Islet of Langerhans (tissue), 1 donor: ENCODE data around the gene BCAS4.

Experiments
- FAIRE-seq: peaks from one replicate; lab custom pipeline; 2011; peaks lifted over from hg19 to GRCh38; lab: Jason Lieb, UNC

BCAS4 gene

DNA sequence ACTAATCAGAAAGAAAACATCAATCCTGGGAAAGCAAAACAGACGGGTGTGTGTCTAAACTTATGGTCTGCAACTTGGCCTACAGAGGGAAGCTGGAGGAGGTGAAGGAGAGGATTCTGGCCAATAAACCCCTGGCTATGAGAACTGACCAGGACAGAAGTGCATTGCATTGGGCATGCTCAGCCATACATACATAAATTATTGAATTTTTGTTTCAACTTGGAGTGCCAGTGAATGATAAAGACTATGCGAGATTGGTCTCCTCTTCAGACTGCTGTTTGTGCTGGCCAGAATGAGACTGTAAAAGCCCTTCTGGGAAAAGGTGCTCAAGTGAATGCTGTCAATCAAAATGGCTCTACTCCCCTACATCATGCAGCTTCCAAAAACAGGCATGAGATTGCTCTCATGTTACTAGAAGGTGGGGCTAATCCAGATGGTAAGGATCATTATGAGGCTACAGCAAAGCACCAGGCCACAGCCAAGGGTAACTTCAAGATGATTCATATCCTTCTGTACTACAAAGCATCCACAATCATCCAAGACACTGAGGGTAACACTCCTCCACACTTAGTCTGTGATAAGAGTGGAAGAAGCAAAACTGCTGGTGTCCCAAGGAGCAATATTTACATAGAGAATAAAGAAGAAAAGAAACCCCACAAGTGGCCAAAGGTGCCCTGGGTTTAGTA is 119.0 kb downstream of the BCAS4 start:
- FAIRE-seq: no peak

DNA sequence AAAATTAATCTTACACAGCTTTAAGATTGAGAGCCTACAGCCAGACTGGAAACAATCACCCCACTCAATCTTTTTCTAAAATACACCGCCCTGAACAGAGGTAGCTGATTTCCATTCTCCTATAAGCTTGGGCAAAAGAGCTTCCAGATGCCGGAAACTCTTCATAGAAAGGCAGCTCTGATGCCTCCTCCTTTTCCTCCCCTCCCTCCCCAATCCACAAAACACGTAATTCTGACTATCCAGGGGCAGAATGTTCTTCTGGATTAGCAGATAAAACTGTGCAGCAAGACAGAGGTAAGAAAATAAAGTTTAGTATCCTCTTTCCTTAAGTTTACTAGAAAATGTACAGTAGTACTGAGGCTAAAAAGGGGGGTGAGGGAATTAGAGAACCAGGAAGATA is 120.6 kb downstream of the BCAS4 start:
- FAIRE-seq: no peak

DNA sequence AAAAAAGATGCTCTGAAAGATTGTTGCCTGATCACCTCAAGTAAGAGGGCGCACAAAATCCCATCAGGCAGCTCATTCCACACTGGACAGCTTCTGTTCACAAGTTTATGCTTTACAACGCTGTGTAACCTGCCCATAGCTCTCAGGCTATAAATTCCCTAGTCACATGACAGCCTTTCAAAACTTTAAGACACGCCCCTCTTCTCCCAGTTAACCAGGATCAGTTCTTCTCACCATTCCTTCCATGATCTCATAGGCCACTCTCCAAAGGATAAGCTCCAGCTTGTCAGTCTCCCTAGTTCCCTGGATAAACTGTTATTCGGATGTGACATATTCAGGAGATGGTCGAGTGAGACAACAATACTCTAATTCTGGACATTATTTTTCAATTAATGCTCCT is 121.4 kb downstream of the BCAS4 start:
- FAIRE-seq: no peak

DNA sequence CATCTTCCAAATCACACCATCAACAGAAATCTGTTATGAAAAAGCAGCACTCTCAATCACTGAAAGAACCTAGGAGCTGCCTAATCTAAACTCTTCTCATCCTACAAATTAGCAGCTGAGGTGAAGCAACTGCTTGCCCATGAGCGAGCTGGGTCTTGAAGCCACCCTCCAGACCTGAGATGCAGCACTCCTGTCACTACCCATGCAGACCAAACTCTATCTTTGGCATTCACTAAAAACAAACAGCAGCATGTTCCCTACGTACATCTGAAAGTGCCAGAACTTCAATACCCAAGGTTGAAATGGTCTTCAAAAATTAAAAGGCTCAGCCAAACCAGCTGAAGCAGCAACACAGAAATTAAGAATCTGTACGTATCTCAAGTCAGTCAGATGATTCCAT is 122.1 kb downstream of the BCAS4 start:
- FAIRE-seq: no peak

DNA sequence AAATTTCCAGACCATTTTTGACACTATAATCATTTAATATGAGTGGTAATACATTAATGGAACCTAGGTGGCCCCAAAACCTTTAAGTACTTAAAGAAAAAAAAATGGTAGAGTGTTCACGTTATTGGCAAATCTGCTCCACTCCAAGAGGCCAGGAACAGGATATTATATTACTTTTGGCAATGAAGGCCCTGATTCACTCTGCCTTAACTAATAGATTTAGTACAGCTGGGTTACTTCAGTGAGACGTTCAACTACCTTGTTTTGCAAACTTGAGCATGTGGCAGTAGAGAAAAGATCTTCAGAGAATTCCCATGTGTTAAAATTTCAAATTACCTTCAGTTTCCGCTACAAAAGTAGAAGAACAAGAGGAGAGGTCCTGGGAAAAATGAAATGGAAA is 123.5 kb downstream of the BCAS4 start:
- no peak for FAIRE-seq

DNA sequence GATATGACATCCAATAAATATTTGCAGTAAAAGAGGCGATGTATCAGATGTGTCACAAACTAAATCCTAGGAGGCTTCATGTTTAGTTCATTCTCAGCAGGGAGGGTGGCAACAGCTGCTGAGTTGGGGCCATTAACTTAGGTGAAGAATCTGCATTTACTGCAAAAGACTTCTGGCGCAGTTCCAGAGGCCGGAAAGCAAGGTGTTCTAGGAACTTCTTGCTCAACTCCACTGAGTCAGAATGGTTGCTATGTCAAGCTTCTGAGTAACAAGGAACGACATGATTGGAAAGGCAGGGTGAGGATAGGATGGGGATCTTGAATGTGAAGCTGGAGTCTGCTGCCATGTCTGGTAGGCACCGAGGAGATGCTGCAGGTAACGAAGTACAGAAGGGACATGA is 124.7 kb downstream of the BCAS4 start:
- no peak for FAIRE-seq

DNA sequence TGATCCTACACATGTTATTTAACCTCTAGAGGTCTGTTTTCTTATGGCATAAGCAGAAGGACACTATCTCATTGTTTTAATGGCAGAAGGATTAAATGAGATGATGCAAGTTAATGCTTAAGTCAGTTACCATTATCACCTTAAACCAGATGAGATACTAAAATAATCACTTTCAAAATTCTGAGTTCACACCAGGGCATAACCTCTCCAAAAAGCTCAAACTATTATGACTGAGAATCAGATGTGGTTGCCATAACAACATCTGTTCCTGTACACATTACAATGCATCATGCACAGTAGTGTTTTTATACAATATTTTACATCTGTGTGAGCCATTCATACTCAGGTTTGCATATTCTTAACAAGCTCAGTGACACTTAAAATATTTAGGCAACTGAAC is 126.1 kb downstream of the BCAS4 start:
- FAIRE-seq: no peak

DNA sequence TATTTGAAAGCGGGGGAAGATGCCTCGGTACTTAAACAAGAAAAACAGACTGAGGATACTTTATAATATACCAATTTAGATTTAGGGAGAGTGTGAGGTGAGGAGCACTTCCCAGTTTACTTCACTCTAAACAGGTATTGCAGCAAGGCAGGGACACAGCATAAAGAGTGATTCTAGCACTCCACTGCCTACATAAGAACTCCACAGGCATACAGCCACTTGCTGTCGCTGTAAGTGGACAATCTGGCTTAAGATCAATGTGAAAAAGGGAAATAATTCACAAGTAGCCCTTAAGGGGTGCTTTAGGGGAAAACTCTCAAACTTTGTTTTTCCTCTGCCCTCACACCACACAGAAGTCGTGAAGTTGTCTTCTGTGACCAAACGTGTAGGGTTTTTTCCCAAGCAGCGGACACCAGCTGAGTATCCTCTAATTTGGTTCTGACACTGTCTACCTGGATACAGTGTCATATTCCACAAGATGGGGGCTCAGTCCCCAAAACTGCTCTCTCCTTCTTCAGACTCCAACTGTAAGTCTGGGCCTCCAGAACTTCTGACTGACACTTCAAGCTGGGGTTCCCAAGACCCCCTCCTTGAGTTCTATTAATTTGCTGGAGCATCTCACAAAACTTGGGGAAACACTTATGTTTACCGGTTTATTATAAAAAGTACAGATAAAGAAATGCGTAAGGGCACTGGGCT is 127.1 kb downstream of the BCAS4 start:
- FAIRE-seq: no peak

DNA sequence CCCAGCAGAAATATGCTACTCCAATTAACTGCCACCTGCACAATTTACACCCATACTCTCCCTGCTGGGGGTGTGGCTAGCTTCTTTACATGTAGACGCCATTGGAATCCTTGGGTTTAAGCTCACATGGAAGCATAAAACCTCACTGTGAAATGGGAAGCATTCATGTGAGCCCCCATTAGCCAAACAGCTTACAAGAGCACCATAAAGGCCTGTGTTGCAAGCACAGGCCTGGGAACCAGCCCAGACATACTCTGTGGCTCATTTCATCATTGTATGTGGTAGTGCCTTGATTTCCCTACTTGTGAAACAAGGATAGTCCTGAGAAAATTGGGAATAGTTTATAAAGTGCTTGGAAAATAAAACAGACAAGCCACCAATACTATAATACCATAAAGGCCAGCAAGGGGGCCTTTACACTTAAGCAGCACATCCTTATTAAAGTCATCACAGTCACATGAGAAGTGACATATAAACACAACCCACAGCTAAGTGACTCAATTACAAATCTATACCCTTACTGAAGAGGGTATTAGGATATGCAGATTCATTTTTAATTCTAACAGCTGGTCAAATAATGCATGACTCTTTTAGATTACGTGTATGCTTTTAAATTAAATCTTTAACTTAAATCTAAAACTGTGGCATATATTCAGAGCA is 129.5 kb downstream of the BCAS4 start:
- no peak for FAIRE-seq

DNA sequence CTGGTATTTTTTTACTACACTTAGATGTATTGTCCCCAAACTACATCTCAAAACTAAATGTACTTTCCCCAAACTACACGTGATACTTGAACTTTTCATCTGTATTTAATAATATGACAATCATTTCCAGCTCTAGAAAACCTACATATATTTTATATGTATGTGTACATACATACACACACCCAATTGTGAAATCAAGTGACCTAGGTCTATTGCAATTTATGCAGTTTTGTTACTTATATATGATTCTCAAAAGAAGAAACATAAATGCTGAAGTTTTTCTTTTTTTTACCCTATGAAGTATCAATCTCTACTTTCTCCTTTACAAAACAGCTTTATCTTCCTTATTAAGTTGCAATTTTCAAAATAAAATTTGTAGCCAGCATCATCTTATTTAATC is 131.7 kb downstream of the BCAS4 start:
- no peak for FAIRE-seq
